Epithelial cell of proximal tubule (primary cell): Measurements from ENCODE around the gene PRAMEF2. TPM values are rescaled to one million over a fixed set of nuclear protein-coding genes. Genes with fewer than 3 reads are reported as not detected.
"Not testable (repeated sequence)": the region's sequence is repeated elsewhere in the genome, so short reads cannot be mapped to it uniquely, and the experiment has no call there.

Experiments
- DNase-seq: peaks from one replicate; pipeline ENCODE4 v3.0.0-alpha.2; 2011; ENCODE audit warnings: low read depth
- H3K4me3 ChIP-seq: 2 replicates; pipeline ENCODE4 v1.5.1; 2011; ENCODE audit warnings: low read depth, mild to moderate bottlenecking, low read length
- total RNA-seq: library from RNA; depleted of rRNA; stranded (reverse); fragments of >200 nt; gene quantifications from 2 replicates; pipeline ENCODE4 v1.2.3, GENCODE V29; 2015

Gene PRAMEF2
- total RNA-seq, 1 donor from 2014 or later, result not detected

DNA sequence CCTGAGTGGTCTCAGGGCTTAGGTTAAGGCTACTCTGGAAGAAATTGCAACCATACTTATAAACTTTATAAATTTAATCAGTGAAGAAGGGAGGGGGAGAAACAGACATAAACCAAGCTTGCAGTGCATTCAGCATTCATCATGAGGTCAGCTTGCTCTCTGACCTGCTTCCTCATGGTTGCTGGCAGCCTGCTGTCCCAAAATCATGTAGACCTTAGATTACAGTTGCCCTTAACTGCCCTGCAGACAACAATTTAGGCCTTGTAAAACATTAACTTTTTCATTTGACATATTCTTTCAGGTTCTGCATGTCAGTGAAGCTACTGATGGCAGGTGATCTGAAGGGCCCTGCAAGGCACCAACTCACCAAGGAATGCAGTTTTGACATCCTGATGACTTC lies 42.3 kb downstream of the PRAMEF2 start:
- not testable (repeated sequence) for H3K4me3 ChIP-seq, DNase-seq

DNA sequence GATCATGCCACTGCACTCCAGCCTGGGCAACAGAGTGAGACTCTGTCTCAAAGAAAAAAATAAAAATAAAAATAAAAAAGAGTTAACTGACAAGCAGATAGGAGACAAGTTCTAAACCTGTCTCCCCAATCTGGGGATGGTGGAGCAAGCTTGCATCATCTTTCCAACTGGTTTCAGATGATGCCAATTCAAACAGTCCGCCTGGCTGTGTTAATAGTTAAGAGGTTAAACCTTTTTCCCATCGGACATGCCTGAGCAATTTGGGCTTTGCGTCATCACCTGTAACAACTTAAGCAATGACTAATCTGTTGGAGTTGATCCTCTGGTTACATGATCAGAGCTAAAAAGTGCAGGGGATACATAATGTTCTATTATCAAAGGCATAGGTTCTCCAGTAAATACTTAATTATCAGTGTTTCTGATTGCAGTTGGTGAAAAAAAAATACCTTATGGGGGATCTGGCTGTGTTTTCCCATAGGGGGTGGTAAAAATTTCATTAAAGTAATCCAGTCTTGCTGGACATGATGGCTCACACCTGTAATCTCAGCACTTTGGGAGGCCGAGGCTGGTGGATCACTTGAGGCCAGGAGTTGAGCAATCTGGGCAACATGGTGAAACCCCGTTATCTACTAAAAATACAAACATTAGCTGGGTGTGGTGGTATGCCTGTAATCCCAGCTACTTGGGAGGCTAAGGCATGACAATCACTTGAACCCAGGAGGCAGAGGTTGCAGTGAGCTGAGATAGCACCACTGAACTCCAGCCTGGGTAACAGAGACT lies 47.1 kb downstream of the PRAMEF2 start:
- not testable (repeated sequence) for DNase-seq, H3K4me3 ChIP-seq

Other genes starting within 250 kb of the PRAMEF2 start
- 52.7 and 60.5 TPM in 2 replicates for gene DHRS3, start 238.9 kb upstream of the PRAMEF2 start, total RNA-seq
- not detected in 2 replicates for gene AADACL4, start 213.0 kb upstream of the PRAMEF2 start, total RNA-seq
- gene AADACL3, start 141.0 kb upstream of the PRAMEF2 start, total RNA-seq, result not detected in 2 replicates
- not detected in 2 replicates for gene CFAP107, start 110.9 kb upstream of the PRAMEF2 start, total RNA-seq
- gene PRAMEF12, start 83.3 kb upstream of the PRAMEF2 start, total RNA-seq, result not detected in 2 replicates
- not detected in 2 replicates for gene PRAMEF1, start 65.7 kb upstream of the PRAMEF2 start, total RNA-seq
- not detected in 2 replicates for gene PRAMEF11, start 25.7 kb upstream of the PRAMEF2 start, total RNA-seq
- gene HNRNPCL1, start 8.4 kb upstream of the PRAMEF2 start, total RNA-seq, result not detected in 2 replicates
- not detected in 2 replicates for gene PRAMEF4, start 29.1 kb downstream of the PRAMEF2 start, total RNA-seq
- not detected in 2 replicates for gene PRAMEF10, start 41.2 kb downstream of the PRAMEF2 start, total RNA-seq
- not detected in 2 replicates for gene PRAMEF7, start 59.5 kb downstream of the PRAMEF2 start, total RNA-seq
- not detected in 2 replicates for gene PRAMEF6, start 90.5 kb downstream of the PRAMEF2 start, total RNA-seq
- not detected in 2 replicates for gene PRAMEF27, start 199.5 kb downstream of the PRAMEF2 start, total RNA-seq
- gene HNRNPCL3, start 203.7 kb downstream of the PRAMEF2 start, total RNA-seq, result not detected in 2 replicates
- not detected in 2 replicates for gene PRAMEF25, start 213.7 kb downstream of the PRAMEF2 start, total RNA-seq